Osteocyte (in vitro differentiated cells): ENCODE results near the gene CDKL5. TPM values are rescaled to one million over a fixed set of nuclear protein-coding genes. Genes with fewer than 3 reads are reported as not detected.

ENCODE experiments used
- DNase-seq: peaks from one replicate; pipeline ENCODE4 v3.0.0; 2021; ENCODE audit warnings: mixed read lengths; ENCODE audit not compliant: unreplicated experiment; ENCODE audit errors: extremely low spot score
- H3K27ac Mint-ChIP-seq: one replicate; pipeline ENCODE4 v1.8.0; 2021; ENCODE audit warnings: mild to moderate bottlenecking, mixed read lengths; ENCODE audit not compliant: unreplicated experiment
- H3K27me3 Mint-ChIP-seq: one replicate; pipeline ENCODE4 v1.8.0; 2021; ENCODE audit warnings: mixed read lengths; ENCODE audit not compliant: unreplicated experiment
- H3K36me3 Mint-ChIP-seq: one replicate; pipeline ENCODE4 v1.8.0; 2021; ENCODE audit warnings: mixed read lengths; ENCODE audit not compliant: unreplicated experiment
- H3K4me1 Mint-ChIP-seq: one replicate; pipeline ENCODE4 v1.8.0; 2021; ENCODE audit warnings: mixed read lengths; ENCODE audit not compliant: unreplicated experiment
- H3K4me3 Mint-ChIP-seq: one replicate; pipeline ENCODE4 v1.8.0; 2021; ENCODE audit warnings: mild to moderate bottlenecking, moderate library complexity, mixed read lengths; ENCODE audit not compliant: unreplicated experiment
- H3K9me3 Mint-ChIP-seq: one replicate; pipeline ENCODE4 v1.8.0; 2021; ENCODE audit warnings: mixed read lengths; ENCODE audit not compliant: unreplicated experiment
- CTCF ChIP-seq: fragments of 200-600 bp; sonication (generic); IDR thresholded peaks from 2 replicates; pipeline ENCODE4 v1.5.0; 2021; ENCODE audit warnings: antibody characterized with exemption, mild to moderate bottlenecking, moderate library complexity
- total RNA-seq: library from RNA; stranded (reverse); gene quantifications from 2 replicates; pipeline ENCODE4 v1.2.1, GENCODE V29; 2021

CDKL5 gene
- total RNA-seq, 1 donor from 2014 or later: 10.9 TPM

DNA sequence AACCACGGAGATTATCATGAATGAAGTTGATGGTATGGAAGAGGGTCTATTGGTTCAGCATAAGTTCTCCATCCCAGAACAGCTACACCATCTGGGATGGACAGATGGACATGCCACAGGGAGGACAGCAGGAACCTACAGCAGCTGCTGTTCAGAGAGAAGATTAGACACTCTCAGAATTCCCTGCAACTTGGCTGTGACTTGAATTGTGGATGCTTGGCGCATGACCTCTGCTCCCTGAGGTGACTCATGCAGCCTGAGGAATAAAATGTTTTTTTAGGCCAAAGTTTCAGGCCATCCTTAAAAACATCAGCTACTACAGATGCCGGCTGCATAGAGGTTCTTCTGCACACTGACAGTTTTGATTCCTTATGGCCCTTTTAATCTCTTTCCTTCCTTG lies 149.2 kb downstream of the CDKL5 start:
- Mint-ChIP-seq H3K4me1 (peaks cover 19% of the 10 kb centered on the region), H3K27me3 (no peaks in the 10 kb centered on the region), H3K4me3 (no peak overlapping the region), H3K27ac (peak overlapping the region; percentile 52), H3K9me3 (no peaks in the 10 kb centered on the region), H3K36me3 (no peaks in the 10 kb centered on the region)
- no peak for TF ChIP-seq CTCF
- DNase-seq: no peak

DNA sequence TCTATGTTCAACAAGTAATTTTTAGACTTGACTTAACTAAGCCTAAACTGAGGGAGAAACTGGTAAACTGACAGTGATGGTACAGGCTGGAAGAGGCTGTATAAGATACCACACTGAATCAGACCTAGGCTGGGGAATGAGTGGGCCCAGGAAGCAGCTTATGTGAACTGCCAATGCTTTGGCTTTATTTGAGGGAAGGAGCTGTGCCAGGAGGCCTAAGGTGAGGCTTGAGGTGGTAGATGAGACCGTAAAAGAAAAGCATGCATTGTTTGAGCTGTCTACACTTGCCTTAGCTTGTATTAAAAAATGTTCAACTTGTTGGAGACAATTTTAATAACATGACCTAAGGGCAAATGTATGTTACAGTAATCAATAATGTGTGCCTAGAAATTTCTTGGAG lies 150.3 kb downstream of the CDKL5 start:
- Mint-ChIP-seq H3K9me3 (no peaks in the 10 kb centered on the region), H3K36me3 (no peaks in the 10 kb centered on the region), H3K4me1 (peaks cover 19% of the 10 kb centered on the region), H3K4me3 (no peak overlapping the region), H3K27me3 (no peaks in the 10 kb centered on the region), H3K27ac (no peak overlapping the region)
- no peak for TF ChIP-seq CTCF
- no peak for DNase-seq

DNA sequence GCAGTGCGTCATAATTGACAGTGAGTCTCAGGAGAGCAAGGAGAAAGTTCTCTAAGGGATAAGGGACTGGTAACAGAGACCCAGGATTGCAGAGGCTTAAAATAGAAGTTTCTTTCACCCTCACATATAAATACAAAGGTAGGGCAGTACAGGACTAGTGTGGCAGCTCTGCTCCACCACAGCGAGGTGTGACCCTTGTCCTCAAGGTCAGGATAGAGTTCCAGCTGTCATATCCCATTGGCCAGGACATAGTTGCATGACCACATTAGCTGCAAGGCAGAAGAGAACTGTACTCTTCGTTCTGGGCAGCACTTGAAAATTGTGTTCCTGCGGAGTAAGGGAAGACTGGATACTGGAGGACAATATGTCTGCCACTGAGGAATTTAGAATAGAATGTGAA lies 152.0 kb downstream of the CDKL5 start:
- Mint-ChIP-seq H3K27ac (no peak overlapping the region), H3K4me3 (no peak overlapping the region), H3K27me3 (no peaks in the 10 kb centered on the region), H3K36me3 (peaks cover 2% of the 10 kb centered on the region), H3K4me1 (peaks cover 19% of the 10 kb centered on the region), H3K9me3 (no peaks in the 10 kb centered on the region)
- TF ChIP-seq CTCF: no peak
- DNase-seq: no peak

GRCh38 chrX:18578546-18578945 lies 153.1 kb downstream of the CDKL5 start:
- Mint-ChIP-seq H3K36me3 (peaks cover 2% of the 10 kb centered on the region), H3K27ac (no peak overlapping the region)
- TF ChIP-seq CTCF: no peak

DNA sequence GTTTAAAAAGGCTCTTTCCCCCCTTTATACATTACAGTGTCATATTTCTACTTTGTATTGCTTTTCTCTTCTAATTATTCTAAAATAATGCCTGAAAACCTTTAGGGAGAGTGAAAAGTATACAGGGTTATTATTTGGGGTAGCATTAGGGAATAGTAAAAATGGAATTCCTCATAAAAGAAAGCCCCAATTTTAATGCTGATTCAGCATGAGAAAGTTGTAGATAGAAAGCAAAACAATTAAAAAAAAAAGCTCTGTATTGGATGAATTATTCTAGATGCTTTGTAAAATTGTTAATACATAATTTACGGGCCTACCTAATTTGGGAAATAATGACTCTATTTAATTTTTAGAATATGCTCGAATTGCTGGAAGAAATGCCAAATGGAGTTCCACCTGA lies 154.1 kb downstream of the CDKL5 start:
- DNase-seq: no peak
- Mint-ChIP-seq H3K4me1 (peaks cover 23% of the 10 kb centered on the region), H3K9me3 (no peaks in the 10 kb centered on the region), H3K27ac (no peak overlapping the region), H3K36me3 (peaks cover 2% of the 10 kb centered on the region), H3K27me3 (no peaks in the 10 kb centered on the region), H3K4me3 (no peak overlapping the region)
- no peak for TF ChIP-seq CTCF

More at GRCh38 chrX:18578546-18578945, 153.1 kb downstream of the CDKL5 start:
- no peak for DNase-seq
- no peaks in the 10 kb centered on the region for H3K27me3 Mint-ChIP-seq
- H3K4me1 Mint-ChIP-seq: peaks cover 28% of the 10 kb centered on the region
- H3K4me3 Mint-ChIP-seq: no peak overlapping the region
- no peaks in the 10 kb centered on the region for H3K9me3 Mint-ChIP-seq
